PC-3 (cell line): Measurements from ENCODE around the gene VSTM5. TPM values are rescaled to one million over a fixed set of nuclear protein-coding genes. Genes with fewer than 3 reads are reported as not detected.

Experiments
- ATAC-seq: fragments of 200-7000 bp; cut with Tn5 transposase; 2 replicates; pipeline ENCODE4 v1.9.1; 2020; ENCODE audit warnings: mild to moderate bottlenecking, moderate library complexity
- Bru-seq: library from RNA; stranded (reverse); fragments of 400-500 nt; gene quantifications from one replicate; lab custom pipeline; 2021; lab: Mats Ljungman, UMichigan
- BruChase-seq, 2 experiments: library from RNA; stranded (reverse); fragments of 400-500 nt; gene quantifications; one replicate each; lab custom pipeline; 2021; lab: Mats Ljungman, UMichigan
- BruUV-seq: library from RNA; stranded (reverse); fragments of 400-500 nt; replicated peaks from 2 replicates; lab custom pipeline; 2021; lab: Mats Ljungman, UMichigan
- CTCF ChIA-PET: fragments of 300-600 bp; sonication (Branson Sonifier 250); formaldehyde crosslinking; loops from one replicate; lab custom pipeline; 2022; ENCODE audit warnings: antibody characterized with exemption; lab: Charles Lee
- POLR2A ChIA-PET: fragments of 300-600 bp; sonication (Branson Sonifier 250); formaldehyde crosslinking; loops from one replicate; lab custom pipeline; 2022; ENCODE audit warnings: antibody characterized with exemption; ENCODE audit not compliant: unreplicated experiment; lab: Charles Lee
- DNase-seq: peaks from one replicate; pipeline ENCODE4 v3.0.0-alpha.2; 2015
- H2AFZ ChIP-seq: fragments of 300-600 bp; sonication (generic); 2 replicates; pipeline ENCODE4 v1.6.0; 2016; ENCODE audit warnings: antibody characterized with exemption, low read length
- H3F3A ChIP-seq: fragments of 300-600 bp; sonication (generic); one replicate; pipeline ENCODE4 v1.6.0; 2017; ENCODE audit warnings: antibody characterized with exemption, low read length, control low read depth, mild to moderate bottlenecking; ENCODE audit not compliant: unreplicated experiment
- H3K27ac ChIP-seq: fragments of 300-600 bp; sonication (generic); 2 replicates; pipeline ENCODE4 v1.5.1; 2016; ENCODE audit warnings: mild to moderate bottlenecking, low read length
- H3K27me3 ChIP-seq: fragments of 300-600 bp; sonication (generic); 2 replicates; pipeline ENCODE4 v1.6.1; 2016; ENCODE audit warnings: low read length, mixed read lengths
- H3K36me3 ChIP-seq: fragments of 300-600 bp; sonication (generic); 2 replicates; pipeline ENCODE4 v1.6.1; 2016; ENCODE audit warnings: low read depth, mixed run types, low read length, mixed read lengths
- H3K4me1 ChIP-seq: fragments of 300-600 bp; sonication (generic); 2 replicates; pipeline ENCODE4 v1.5.1; 2016; ENCODE audit warnings: low read length; ENCODE audit not compliant: insufficient read depth
- H3K4me2 ChIP-seq: fragments of 300-600 bp; sonication (generic); 2 replicates; pipeline ENCODE4 v1.6.0; 2016; ENCODE audit warnings: low read length
- H3K4me3 ChIP-seq: fragments of 300-600 bp; sonication (generic); 2 replicates; pipeline ENCODE4 v1.5.1; 2016; ENCODE audit warnings: mild to moderate bottlenecking, low read length, mixed read lengths
- H3K79me2 ChIP-seq: fragments of 300-600 bp; sonication (generic); 2 replicates; pipeline ENCODE4 v1.6.1; 2017; ENCODE audit warnings: low read length, mixed read lengths
- H3K9ac ChIP-seq: fragments of 300-600 bp; sonication (generic); 2 replicates; pipeline ENCODE4 v1.6.0; 2016; ENCODE audit warnings: mild to moderate bottlenecking, low read length
- H3K9me2 ChIP-seq: fragments of 300-600 bp; sonication (generic); replicated peaks from 2 replicates; pipeline ENCODE4 v1.6.1; 2016; ENCODE audit warnings: mixed run types, low read length, mixed read lengths
- H3K9me3 ChIP-seq: fragments of 300-600 bp; sonication (generic); 2 replicates; pipeline ENCODE4 v1.6.1; 2016; ENCODE audit warnings: low read length, mixed read lengths
- H4K20me1 ChIP-seq: fragments of 300-600 bp; sonication (generic); 2 replicates; pipeline ENCODE4 v1.6.1; 2016; ENCODE audit warnings: low read length, mixed read lengths
- EZH2 ChIP-seq: fragments of 300-600 bp; sonication (generic); IDR thresholded peaks from one replicate; pipeline ENCODE4 v1.6.1; 2017; ENCODE audit warnings: antibody characterized with exemption, mild to moderate bottlenecking, low read length; ENCODE audit not compliant: unreplicated experiment
- EZH2phosphoT487 ChIP-seq: fragments of 300-600 bp; sonication (generic); IDR thresholded peaks from 2 replicates; pipeline ENCODE4 v1.6.1; 2018; ENCODE audit warnings: mild to moderate bottlenecking, antibody characterized with exemption, low read length, borderline replicate concordance
- intact Hi-C: fragments of 100-400 bp; cut with micrococcal nuclease; formaldehyde crosslinking; loops from 2 replicates; pipeline ENCODE4 v1.9.0; 2023
- long read RNA-seq: library from polyadenylated mRNA; unstranded; transcript quantifications from one replicate; pipeline ENCODE4 v2.0.0, GENCODE V29; 2021; ENCODE audit not compliant: unreplicated experiment
- total RNA-seq: library from RNA; depleted of rRNA; stranded (reverse); fragments of >200 nt; gene quantifications from 2 replicates; pipeline ENCODE4 v1.2.3, GENCODE V29; 2014; rRNA removed
- TF ChIP-seq, protein P1 (sequence below): fragments of 300-600 bp; sonication (generic); conservative IDR thresholded peaks from 2 replicates; pipeline ENCODE4 v1.5.1; 2017; ENCODE audit warnings: antibody characterized with exemption, low read depth, mild to moderate bottlenecking, low read length

VSTM5 gene, protein sequence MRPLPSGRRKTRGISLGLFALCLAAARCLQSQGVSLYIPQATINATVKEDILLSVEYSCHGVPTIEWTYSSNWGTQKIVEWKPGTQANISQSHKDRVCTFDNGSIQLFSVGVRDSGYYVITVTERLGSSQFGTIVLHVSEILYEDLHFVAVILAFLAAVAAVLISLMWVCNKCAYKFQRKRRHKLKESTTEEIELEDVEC
- total RNA-seq (12.6 and 15.6 TPM in 2 replicates), Bru-seq, nascent RNA (percentile 89 among the genes with signal in this experiment), BruChase-seq, experiment 1, labeled RNA remaining after a 6-hour chase (percentile 61 among the genes with signal in this experiment), BruChase-seq, experiment 2, labeled RNA remaining after a 2-hour chase (percentile 89 among the genes with signal in this experiment)
- long read RNA-seq, transcript VSTM5-202 (4 exons, 2,969 nt), result major isoform, 56 of 75 reads
- long read RNA-seq, partial matches to known transcripts, result 3 of 75 reads
- long read RNA-seq, other reads (novel, unspliced or antisense), result 15 of 75 reads

DNA sequence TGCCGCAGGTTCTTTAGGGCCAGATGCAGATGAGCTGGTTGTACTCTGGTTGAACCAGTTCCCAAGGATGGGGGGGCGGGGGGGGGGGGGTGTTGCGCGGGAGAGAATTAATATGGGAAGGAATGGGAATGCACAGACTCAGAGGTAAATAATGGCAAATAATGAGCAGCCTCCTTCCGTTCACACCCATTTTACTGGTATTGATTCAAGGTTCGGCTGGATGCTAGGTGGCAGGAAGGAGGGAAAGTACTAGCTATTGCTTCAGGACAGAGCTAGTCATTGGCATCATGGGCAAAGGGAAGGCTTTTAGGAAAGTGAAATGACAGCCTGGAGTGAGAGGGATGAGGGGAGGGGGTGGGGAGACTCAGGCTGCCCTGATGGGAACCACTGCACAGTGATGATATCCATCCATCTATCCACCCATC, at the start of gene VSTM5:
Gene VSTM5 (minus strand): TSS at position 25 of the 425 bp plus-strand sequence. CDS start 116 bp downstream, outside the sequence.
- Histone ChIP-seq H2AFZ (peak within 1 kb of the TSS; percentile 80), H3F3A (no peaks in the 10 kb centered on the region), H4K20me1 (0 out of 2 replicates have a peak, but pooled peaks cover 6% of the 10 kb centered on the region), H3K9ac (peak within 1 kb of the TSS; percentile 95), H3K27me3 (no peaks in the 10 kb centered on the region), H3K36me3 (no peaks in the 10 kb centered on the region), H3K79me2 (peaks cover 18% of the 10 kb centered on the region), H3K4me2 (peak within 1 kb of the TSS; percentile 93), H3K9me3 (no peaks in the 10 kb centered on the region), H3K4me1 (peaks cover 31% of the 10 kb centered on the region), H3K9me2 (no peaks in the 10 kb centered on the region), H3K4me3 (peak within 1 kb of the TSS; percentile 81), H3K27ac (peak within 1 kb of the TSS; percentile 88)
- DNase-seq (peak; percentile 92), ATAC-seq (peak; percentile 81)
- BruUV-seq, result TSS peak; percentile 41
- ChIA-PET CTCF (interaction anchor here (0.5 to 1.2 kb wide), 8 partner anchors 45 to 599 kb away, joined by 3 to 14 read pairs (median 4); partner anchors contain the start of genes C11orf54 and MED17), POLR2A (interaction anchor here (0.5 to 1.5 kb wide), 14 partner anchors 8 to 1154 kb away, joined by 3 to 24 read pairs (median 6); partner anchors contain the start of genes C11orf54, MED17 and TAF1D)
- intact Hi-C loops, result loop anchor here (2.0 to 5.0 kb wide), 3 partner anchors 47 to 110 kb away; partner anchors contain the start of genes C11orf54, MED17 and TAF1D
- TF ChIP-seq EZH2phosphoT487 (no peak), EZH2 (no peak)
- TF ChIP-seq, protein P1, sequence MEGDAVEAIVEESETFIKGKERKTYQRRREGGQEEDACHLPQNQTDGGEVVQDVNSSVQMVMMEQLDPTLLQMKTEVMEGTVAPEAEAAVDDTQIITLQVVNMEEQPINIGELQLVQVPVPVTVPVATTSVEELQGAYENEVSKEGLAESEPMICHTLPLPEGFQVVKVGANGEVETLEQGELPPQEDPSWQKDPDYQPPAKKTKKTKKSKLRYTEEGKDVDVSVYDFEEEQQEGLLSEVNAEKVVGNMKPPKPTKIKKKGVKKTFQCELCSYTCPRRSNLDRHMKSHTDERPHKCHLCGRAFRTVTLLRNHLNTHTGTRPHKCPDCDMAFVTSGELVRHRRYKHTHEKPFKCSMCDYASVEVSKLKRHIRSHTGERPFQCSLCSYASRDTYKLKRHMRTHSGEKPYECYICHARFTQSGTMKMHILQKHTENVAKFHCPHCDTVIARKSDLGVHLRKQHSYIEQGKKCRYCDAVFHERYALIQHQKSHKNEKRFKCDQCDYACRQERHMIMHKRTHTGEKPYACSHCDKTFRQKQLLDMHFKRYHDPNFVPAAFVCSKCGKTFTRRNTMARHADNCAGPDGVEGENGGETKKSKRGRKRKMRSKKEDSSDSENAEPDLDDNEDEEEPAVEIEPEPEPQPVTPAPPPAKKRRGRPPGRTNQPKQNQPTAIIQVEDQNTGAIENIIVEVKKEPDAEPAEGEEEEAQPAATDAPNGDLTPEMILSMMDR, result no peak

DNA sequence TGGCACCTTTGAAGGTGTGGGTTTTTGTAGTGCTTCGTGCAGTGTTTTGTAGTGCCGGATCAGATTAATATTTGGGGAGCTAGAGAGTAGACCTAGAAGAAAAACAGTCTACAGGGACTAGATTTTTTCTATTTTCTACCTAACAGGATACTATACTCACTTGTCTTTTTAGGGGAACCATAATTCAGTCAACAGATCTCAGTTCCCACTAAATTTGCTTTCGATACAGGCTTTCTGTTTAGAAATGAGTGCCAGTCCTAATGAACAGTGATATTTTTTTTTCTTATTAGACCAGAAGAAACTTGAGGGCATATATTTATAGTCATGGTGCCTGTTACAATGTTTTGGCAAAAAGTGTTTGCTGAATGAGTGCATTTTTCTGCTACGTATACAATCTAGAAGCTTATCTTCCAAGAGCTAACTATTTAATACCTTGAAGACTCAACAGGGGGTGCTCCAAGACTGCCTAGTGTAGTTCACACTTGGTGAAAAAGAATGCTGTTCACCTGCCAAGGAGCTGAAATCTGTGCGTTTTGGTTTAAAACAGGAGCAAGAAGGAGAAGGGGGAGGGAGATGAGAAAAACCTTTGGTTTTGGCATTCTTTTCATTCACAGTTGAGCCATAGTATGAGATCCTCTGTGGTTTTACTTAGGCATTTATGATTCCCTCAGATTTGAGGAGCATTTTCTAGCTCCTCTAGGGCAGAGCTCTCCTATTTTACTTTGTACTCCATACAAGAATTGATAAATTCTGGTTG, 44.9 kb upstream of the VSTM5 start:
- Histone ChIP-seq H3K4me2 (peak overlapping the region; percentile 22; the same call in 1 of the 2 replicates), H3K9me2 (no peaks in the 10 kb centered on the region), H3K4me1 (no peaks in the 10 kb centered on the region), H4K20me1 (no peaks in the 10 kb centered on the region), H3F3A (no peaks in the 10 kb centered on the region), H3K9me3 (no peaks in the 10 kb centered on the region), H3K36me3 (no peaks in the 10 kb centered on the region), H3K27ac (no peak overlapping the region), H3K4me3 (no peak overlapping the region), H2AFZ (peak overlapping the region; percentile 40; the same call in 1 of the 2 replicates), H3K79me2 (no peaks in the 10 kb centered on the region), H3K27me3 (no peaks in the 10 kb centered on the region), H3K9ac (no peak overlapping the region)
- peak; percentile 95 for DNase-seq
- ATAC-seq, result peak; percentile 98
- intact Hi-C loops, result loop anchor here (1.0 to 5.0 kb wide), 7 partner anchors 43 to 708 kb away; partner anchors contain the start of gene VSTM5
- ChIA-PET CTCF (interaction anchor here (0.5 to 1.7 kb wide), 33 partner anchors 11 to 626 kb away, joined by 3 to 32 read pairs (median 5); partner anchors contain the start of genes HEPHL1, MED17, PANX1 and VSTM5), POLR2A (interaction anchor here (0.6 to 1.5 kb wide), 3 partner anchors 10 to 529 kb away, joined by 5 to 6 read pairs (median 5); partner anchors contain the start of gene VSTM5)
- BruUV-seq, result no TSS peak
- TF ChIP-seq, protein P1, result peak; percentile 97
- TF ChIP-seq EZH2phosphoT487, result no peak
- no peak for TF ChIP-seq EZH2
